ENCODE measurements around the gene ZBTB22.
"Not testable (repeated sequence)": the region's sequence is repeated elsewhere in the genome, so short reads cannot be mapped to it uniquely, and the experiment has no call there.

The ZBTB22 gene

DNA sequence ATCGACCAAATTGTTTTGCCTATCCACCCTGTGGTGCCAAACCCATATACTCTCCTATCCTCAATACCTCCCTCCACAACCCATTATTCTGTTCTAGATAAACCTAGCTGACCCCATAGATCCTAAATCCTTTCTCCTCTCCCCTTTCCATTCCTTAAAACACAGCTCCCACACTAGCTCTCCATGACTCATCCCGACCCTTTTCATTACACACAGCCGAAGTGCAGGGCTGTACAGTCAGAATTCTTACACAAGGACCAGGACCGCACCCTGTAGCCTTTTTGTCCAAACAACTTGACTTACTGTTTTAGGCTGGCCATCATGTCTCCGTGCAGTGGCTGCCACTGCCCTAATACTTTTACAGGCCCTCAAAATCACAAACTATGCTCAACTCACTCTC, 29.4 kb upstream of the ZBTB22 start:
- 90 to 92% methylated on average over 5 of the region's 5 CpGs for WGBS, 2 experiments (ENCODE audit: insufficient coverage in 2 of 2)
- not testable (repeated sequence) for H3K4me3 ChIP-seq (ENCODE audit: extremely low read depth, insufficient read depth, low read length, poor library complexity, severe bottlenecking); H3K27ac ChIP-seq (ENCODE audit: low read depth, low read length, severe bottlenecking); H3K4me1 ChIP-seq (ENCODE audit: control insufficient read depth, insufficient read depth, low read length, poor library complexity, severe bottlenecking); H3K36me3 ChIP-seq (ENCODE audit: control insufficient read depth, insufficient read depth, low read length); H3K9me3 ChIP-seq (ENCODE audit: control insufficient read depth, low read length)

DNA sequence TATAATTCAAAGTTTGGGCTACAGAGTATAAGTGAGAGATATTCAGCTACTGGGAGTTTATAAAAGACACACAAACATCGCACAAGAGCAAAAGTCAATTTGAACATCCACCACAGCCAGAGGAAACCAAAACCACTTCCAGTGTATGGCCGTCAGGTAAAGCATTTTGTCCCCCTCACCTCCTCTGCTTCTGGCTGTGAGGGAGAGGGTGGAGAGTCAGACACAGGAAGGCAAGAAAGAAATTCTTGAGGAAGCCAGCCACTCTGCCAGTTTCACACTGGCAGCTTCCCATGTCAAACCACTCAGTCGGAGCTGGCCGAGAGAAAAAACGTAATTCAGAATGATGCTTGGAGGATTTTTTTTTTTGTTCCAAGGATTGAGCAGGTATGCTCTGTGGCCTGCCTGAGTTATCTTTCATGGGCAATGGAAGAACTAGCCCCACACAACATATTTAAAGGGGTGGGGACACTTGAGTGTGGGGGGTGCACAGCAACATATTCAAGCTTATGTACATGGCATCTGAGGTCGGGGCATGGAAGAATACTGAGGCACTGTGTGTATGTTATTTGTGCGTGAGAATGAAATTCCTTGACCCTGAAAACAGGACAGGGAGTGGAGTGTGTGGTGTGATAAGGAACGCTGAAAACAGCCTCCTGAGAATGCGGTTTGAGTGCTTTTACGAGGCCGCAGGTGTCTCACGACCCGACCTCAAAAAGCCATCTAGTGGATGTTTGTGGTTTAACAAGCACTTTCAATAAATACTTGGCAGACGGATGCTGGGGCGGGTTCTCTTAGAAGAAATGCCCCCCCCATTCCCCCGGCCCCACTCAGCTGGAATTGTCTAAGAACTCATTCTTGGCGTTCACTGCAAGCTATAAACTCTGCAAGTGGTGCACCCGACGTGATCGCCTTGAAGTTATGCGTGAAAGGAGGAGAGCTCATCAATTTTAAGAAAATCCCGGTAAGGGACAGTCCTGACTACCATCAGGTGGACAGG, 27.5 kb upstream of the ZBTB22 start:
- peaks cover 6% of the 10 kb centered on the region for H3K4me1 ChIP-seq (ENCODE audit: control insufficient read depth, insufficient read depth, low read length, poor library complexity, severe bottlenecking)
- no peaks in the 10 kb centered on the region for H3K36me3 ChIP-seq (ENCODE audit: control insufficient read depth, insufficient read depth, low read length)
- H3K27ac ChIP-seq (ENCODE audit: low read depth, low read length, severe bottlenecking), result no peak overlapping the region
- WGBS, 2 experiments (ENCODE audit: insufficient coverage in 2 of 2), result 18 to 33% methylated on average over 16 to 17 of the region's 22 CpGs
- H3K4me3 ChIP-seq (ENCODE audit: extremely low read depth, insufficient read depth, low read length, poor library complexity, severe bottlenecking), result no peak overlapping the region
- H3K9me3 ChIP-seq (ENCODE audit: control insufficient read depth, low read length), result no peaks in the 10 kb centered on the region

DNA sequence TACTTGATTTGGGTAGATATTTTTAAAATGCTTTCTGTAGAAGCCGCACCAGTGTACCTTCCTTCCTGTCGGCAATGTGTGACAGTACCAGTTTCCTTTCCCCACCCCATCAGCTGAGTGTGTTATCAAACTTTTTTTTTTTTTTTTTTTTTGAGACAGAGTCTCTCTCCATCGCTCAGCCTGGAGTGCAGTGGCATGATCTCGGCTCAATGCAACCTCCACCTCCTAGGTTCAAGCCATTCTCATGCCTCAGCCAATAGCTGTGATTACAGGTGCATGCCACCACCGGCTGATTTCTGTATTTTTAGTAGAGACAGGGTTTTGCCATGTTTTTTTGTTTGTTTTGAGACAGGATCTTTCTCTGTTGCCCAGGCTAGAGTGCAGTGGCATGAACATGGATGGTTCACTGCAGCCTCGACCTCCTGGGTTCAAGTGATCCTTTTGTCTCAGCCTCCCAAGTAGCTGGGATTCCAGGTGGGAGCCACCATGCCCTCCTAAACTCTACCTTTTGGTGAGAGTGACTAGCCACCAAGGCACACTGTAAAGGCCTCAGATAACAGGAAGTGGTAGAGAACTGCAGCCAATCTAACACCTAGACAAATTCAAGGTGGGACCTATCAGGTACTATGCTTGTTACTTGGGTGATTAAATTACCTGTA, 26.5 kb upstream of the ZBTB22 start:
- H3K27ac ChIP-seq (ENCODE audit: low read depth, low read length, severe bottlenecking), result no peak overlapping the region
- WGBS, 2 experiments (ENCODE audit: insufficient coverage in 2 of 2), result 87 to 92% methylated on average over 3 to 4 of the region's 6 CpGs

DNA sequence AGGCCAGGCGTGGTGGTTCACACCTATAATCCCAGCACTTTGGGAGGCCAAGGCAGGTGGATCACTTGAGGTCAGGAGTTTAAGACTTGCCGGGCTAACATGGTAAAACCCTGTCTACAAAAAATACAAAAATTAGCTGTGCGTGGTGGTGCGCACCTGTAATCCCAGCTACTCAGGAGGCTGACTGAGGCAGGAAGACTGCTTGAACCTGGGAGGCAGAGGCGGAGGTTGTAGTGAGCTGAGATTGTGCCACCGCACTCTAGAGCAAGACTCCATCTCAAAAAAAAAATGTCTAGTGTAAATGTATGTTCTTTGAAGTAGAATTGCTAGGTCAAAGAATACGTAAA, 26.0 kb upstream of the ZBTB22 start:
- H3K27ac ChIP-seq (ENCODE audit: low read depth, low read length, severe bottlenecking); H3K4me3 ChIP-seq (ENCODE audit: extremely low read depth, insufficient read depth, low read length, poor library complexity, severe bottlenecking); H3K4me1 ChIP-seq (ENCODE audit: control insufficient read depth, insufficient read depth, low read length, poor library complexity, severe bottlenecking); H3K36me3 ChIP-seq (ENCODE audit: control insufficient read depth, insufficient read depth, low read length); H3K9me3 ChIP-seq (ENCODE audit: control insufficient read depth, low read length): not testable (repeated sequence)
- WGBS, 2 experiments (ENCODE audit: insufficient coverage in 2 of 2), result 89 to 95% methylated on average over 7 of the region's 7 CpGs

More for the DNA sequence above, 26.5 kb upstream of the ZBTB22 start:
- Histone ChIP-seq H3K36me3 (ENCODE audit: control insufficient read depth, insufficient read depth, low read length) (no peaks in the 10 kb centered on the region), H3K9me3 (ENCODE audit: control insufficient read depth, low read length) (no peaks in the 10 kb centered on the region), H3K4me1 (ENCODE audit: control insufficient read depth, insufficient read depth, low read length, poor library complexity, severe bottlenecking) (peaks cover 6% of the 10 kb centered on the region), H3K4me3 (ENCODE audit: extremely low read depth, insufficient read depth, low read length, poor library complexity, severe bottlenecking) (no peak overlapping the region)

GRCh38 chr6:33339193-33339592, 21.6 kb upstream of the ZBTB22 start:
- Histone ChIP-seq H3K36me3 (ENCODE audit: control insufficient read depth, insufficient read depth, low read length) (no peaks in the 10 kb centered on the region), H3K27ac (ENCODE audit: low read depth, low read length, severe bottlenecking) (no peak overlapping the region), H3K4me1 (ENCODE audit: control insufficient read depth, insufficient read depth, low read length, poor library complexity, severe bottlenecking) (no peaks in the 10 kb centered on the region), H3K9me3 (ENCODE audit: control insufficient read depth, low read length) (no peaks in the 10 kb centered on the region), H3K4me3 (ENCODE audit: extremely low read depth, insufficient read depth, low read length, poor library complexity, severe bottlenecking) (no peak overlapping the region)
- 92% methylated on average over 6 of the region's 6 CpGs for WGBS, 2 experiments (ENCODE audit: insufficient coverage in 2 of 2)

- no peaks in the 10 kb centered on the region for H3K4me1 ChIP-seq (ENCODE audit: control insufficient read depth, insufficient read depth, low read length, poor library complexity, severe bottlenecking)
- H3K4me3 ChIP-seq (ENCODE audit: extremely low read depth, insufficient read depth, low read length, poor library complexity, severe bottlenecking), result no peak overlapping the region
- no peak overlapping the region for H3K27ac ChIP-seq (ENCODE audit: low read depth, low read length, severe bottlenecking)
- no peaks in the 10 kb centered on the region for H3K9me3 ChIP-seq (ENCODE audit: control insufficient read depth, low read length)
- H3K36me3 ChIP-seq (ENCODE audit: control insufficient read depth, insufficient read depth, low read length), result no peaks in the 10 kb centered on the region
- WGBS, 2 experiments (ENCODE audit: insufficient coverage in 2 of 2), result 71 to 90% methylated on average over 1 to 2 of the region's 3 CpGs
Observed at GRCh38 chr6:33336495-33336894, 19.0 kb upstream of the ZBTB22 start.

- 96 to 100% methylated on average over 3 of the region's 4 CpGs for WGBS, 2 experiments (ENCODE audit: insufficient coverage in 2 of 2)
- H3K27ac ChIP-seq (ENCODE audit: low read depth, low read length, severe bottlenecking), result no peak overlapping the region
Observed at GRCh38 chr6:33335916-33336315, 18.4 kb upstream of the ZBTB22 start.

DNA sequence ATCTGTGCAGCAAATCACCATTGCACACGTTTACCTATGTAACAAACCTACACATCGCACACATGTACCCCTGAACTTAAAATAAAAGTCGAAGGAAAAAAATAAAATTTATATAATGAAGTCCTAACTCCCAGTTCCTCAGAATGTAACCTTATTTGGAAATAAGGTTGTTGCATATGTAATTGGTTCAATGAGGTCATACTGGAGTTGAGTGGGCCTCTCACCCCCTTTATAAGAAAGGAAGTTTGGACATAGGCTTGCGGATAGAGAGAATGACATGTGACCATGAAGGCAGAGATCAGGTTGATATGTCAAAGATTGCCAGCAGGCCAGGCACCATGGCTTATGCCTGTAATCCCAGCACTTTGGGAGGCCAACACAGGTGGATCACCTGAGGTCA, 16.1 kb upstream of the ZBTB22 start:
- Histone ChIP-seq H3K4me1 (ENCODE audit: control insufficient read depth, insufficient read depth, low read length, poor library complexity, severe bottlenecking) (no peaks in the 10 kb centered on the region), H3K36me3 (ENCODE audit: control insufficient read depth, insufficient read depth, low read length) (no peaks in the 10 kb centered on the region), H3K4me3 (ENCODE audit: extremely low read depth, insufficient read depth, low read length, poor library complexity, severe bottlenecking) (no peak overlapping the region), H3K27ac (ENCODE audit: low read depth, low read length, severe bottlenecking) (no peak overlapping the region), H3K9me3 (ENCODE audit: control insufficient read depth, low read length) (no peaks in the 10 kb centered on the region)
- WGBS, 2 experiments (ENCODE audit: insufficient coverage in 2 of 2), result 83 to 92% methylated on average over 1 of the region's 4 CpGs

More at GRCh38 chr6:33335916-33336315, 18.4 kb upstream of the ZBTB22 start:
- H3K36me3 ChIP-seq (ENCODE audit: control insufficient read depth, insufficient read depth, low read length), result no peaks in the 10 kb centered on the region
- H3K4me1 ChIP-seq (ENCODE audit: control insufficient read depth, insufficient read depth, low read length, poor library complexity, severe bottlenecking), result no peaks in the 10 kb centered on the region
- no peaks in the 10 kb centered on the region for H3K9me3 ChIP-seq (ENCODE audit: control insufficient read depth, low read length)
- no peak overlapping the region for H3K4me3 ChIP-seq (ENCODE audit: extremely low read depth, insufficient read depth, low read length, poor library complexity, severe bottlenecking)

GRCh38 chr6:33330736-33331135, 13.2 kb upstream of the ZBTB22 start:
- Histone ChIP-seq H3K9me3 (ENCODE audit: control insufficient read depth, low read length) (no peaks in the 10 kb centered on the region), H3K36me3 (ENCODE audit: control insufficient read depth, insufficient read depth, low read length) (no peaks in the 10 kb centered on the region), H3K27ac (ENCODE audit: low read depth, low read length, severe bottlenecking) (no peak overlapping the region), H3K4me1 (ENCODE audit: control insufficient read depth, insufficient read depth, low read length, poor library complexity, severe bottlenecking) (no peaks in the 10 kb centered on the region), H3K4me3 (ENCODE audit: extremely low read depth, insufficient read depth, low read length, poor library complexity, severe bottlenecking) (no peak overlapping the region)
- 90 to 98% methylated on average over 6 to 7 of the region's 10 CpGs for WGBS, 2 experiments (ENCODE audit: insufficient coverage in 2 of 2)

DNA sequence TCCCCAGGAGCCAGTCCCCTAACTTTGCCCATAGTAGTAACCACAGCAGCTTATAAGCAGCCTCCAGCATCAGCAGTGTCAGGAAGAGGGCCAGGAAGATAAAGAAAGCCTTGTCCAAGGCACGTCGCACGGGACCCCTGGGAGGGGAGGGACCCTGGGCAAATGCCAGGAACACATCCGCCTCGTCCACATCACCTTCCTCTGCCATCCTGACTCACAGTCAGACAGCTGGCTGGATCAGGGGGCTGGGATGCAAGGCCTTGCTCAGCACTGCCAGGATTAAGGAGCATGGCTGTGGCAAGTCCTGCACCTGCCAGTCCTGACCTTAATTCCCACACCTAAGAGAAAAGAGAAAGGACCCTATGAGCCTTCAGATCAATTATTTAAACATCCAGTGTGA, 11.5 kb upstream of the ZBTB22 start:
- Histone ChIP-seq H3K36me3 (ENCODE audit: control insufficient read depth, insufficient read depth, low read length) (no peaks in the 10 kb centered on the region), H3K4me1 (ENCODE audit: control insufficient read depth, insufficient read depth, low read length, poor library complexity, severe bottlenecking) (no peaks in the 10 kb centered on the region), H3K4me3 (ENCODE audit: extremely low read depth, insufficient read depth, low read length, poor library complexity, severe bottlenecking) (no peak overlapping the region), H3K27ac (ENCODE audit: low read depth, low read length, severe bottlenecking) (no peak overlapping the region), H3K9me3 (ENCODE audit: control insufficient read depth, low read length) (no peaks in the 10 kb centered on the region)
- 82 to 93% methylated on average over 3 to 5 of the region's 5 CpGs for WGBS, 2 experiments (ENCODE audit: insufficient coverage in 2 of 2)

DNA sequence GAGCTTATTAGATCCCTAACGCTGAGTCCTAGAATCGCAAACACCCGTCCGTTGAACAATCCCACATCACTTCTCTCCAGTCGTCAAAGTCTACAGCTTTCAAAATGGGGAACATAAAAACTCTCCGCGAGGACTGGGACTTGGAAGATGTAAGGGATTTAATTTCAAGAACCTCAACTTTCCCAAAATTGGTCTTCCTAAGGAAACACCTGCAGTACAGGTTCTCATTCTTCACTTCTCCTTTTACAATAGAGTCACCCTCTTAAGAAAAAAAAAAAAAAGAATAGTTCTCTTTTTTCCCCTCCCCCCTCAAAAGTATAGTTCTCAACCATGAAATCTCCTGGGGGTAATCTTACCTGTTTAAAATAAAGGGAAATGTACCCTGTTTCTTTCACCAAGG, 6.6 kb upstream of the ZBTB22 start:
- 20% methylated on average over 1 of the region's 7 CpGs; no CpG with 5 or more reads in 1 of the 2 experiments for WGBS, 2 experiments (ENCODE audit: insufficient coverage in 2 of 2)
- no peaks in the 10 kb centered on the region for H3K9me3 ChIP-seq (ENCODE audit: control insufficient read depth, low read length)
- no peak overlapping the region for H3K4me3 ChIP-seq (ENCODE audit: extremely low read depth, insufficient read depth, low read length, poor library complexity, severe bottlenecking)
- peaks cover 19% of the 10 kb centered on the region for H3K4me1 ChIP-seq (ENCODE audit: control insufficient read depth, insufficient read depth, low read length, poor library complexity, severe bottlenecking)
- H3K36me3 ChIP-seq (ENCODE audit: control insufficient read depth, insufficient read depth, low read length), result peaks cover 24% of the 10 kb centered on the region
- H3K27ac ChIP-seq (ENCODE audit: low read depth, low read length, severe bottlenecking), result no peak overlapping the region

All from mesodermal cell (in vitro differentiated cells).